ENCODE results near the gene PTPRM.

DNA sequence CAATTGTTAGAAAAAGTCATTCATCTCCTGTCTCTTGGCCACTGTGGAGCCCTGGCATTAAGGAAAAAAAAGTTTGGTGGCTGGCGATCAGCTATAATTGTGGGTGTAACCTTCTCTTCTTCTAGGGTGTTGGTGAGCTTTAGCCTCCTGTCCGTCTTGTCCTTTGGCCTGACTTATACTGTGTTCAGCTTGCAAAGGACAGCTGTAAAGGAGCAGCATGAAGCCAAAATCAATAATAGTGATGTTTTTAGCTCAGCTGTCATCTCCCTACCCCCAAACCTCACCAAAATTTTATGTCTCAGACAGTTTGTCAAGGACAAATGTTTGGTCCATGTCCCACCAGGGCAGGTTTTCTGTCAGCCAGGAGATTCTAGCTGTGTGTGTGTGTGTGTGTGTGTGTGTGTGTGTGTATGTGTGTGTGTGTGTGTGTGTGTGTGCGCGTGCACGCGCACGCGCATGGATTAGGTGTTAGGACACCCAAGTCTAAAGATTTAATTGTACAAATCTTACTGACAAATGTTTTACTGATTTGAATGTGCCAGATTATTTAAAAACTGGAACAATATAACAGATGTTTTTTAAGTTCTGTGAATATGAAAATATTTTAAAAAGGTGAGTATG, 109.2 kb downstream of the PTPRM start:
- TF ChIP-seq, protein P1, sequence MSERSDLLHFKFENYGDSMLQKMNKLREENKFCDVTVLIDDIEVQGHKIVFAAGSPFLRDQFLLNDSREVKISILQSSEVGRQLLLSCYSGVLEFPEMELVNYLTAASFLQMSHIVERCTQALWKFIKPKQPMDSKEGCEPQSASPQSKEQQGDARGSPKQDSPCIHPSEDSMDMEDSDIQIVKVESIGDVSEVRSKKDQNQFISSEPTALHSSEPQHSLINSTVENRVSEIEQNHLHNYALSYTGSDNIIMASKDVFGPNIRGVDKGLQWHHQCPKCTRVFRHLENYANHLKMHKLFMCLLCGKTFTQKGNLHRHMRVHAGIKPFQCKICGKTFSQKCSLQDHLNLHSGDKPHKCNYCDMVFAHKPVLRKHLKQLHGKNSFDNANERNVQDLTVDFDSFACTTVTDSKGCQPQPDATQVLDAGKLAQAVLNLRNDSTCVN (tag by site-specific recombination; optimal IDR thresholded peaks at IDR 0.05), result no peak
- no peak for TF ChIP-seq ZNF211 (tag by site-specific recombination; IDR thresholded peaks at IDR 0.05; ENCODE audit: low read depth)
- TF ChIP-seq, protein P2, sequence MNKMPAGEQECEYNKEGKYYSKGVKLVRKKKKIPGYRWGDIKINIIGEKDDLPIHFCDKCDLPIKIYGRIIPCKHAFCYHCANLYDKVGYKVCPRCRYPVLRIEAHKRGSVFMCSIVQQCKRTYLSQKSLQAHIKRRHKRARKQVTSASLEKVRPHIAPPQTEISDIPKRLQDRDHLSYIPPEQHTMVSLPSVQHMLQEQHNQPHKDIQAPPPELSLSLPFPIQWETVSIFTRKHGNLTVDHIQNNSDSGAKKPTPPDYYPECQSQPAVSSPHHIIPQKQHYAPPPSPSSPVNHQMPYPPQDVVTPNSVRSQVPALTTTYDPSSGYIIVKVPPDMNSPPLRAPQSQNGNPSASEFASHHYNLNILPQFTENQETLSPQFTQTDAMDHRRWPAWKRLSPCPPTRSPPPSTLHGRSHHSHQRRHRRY (tag by site-specific recombination; IDR thresholded peaks at IDR 0.05), result no peak

Measured in HEK293 (cell line).